Forelimb muscle (tissue), 1 donor: ENCODE measurements around the gene PRODH2. TPM values are rescaled to one million over a fixed set of nuclear protein-coding genes. Genes with fewer than 3 reads are reported as not detected.
"Not testable (repeated sequence)": the region's sequence is repeated elsewhere in the genome, so short reads cannot be mapped to it uniquely, and the experiment has no call there.

Experiments used
- DNase-seq: peaks from one replicate; pipeline ENCODE4 v3.0.0-alpha.2; 2013; ENCODE audit warnings: low read depth
- polyA plus RNA-seq: library from polyadenylated mRNA; unstranded; fragments of 120-200 nt; gene quantifications from one replicate; pipeline ENCODE4 v1.2.1, GENCODE V29; 2013; ENCODE audit not compliant: insufficient read length

The PRODH2 gene
- polyA plus RNA-seq, 1 donor: not detected

DNA sequence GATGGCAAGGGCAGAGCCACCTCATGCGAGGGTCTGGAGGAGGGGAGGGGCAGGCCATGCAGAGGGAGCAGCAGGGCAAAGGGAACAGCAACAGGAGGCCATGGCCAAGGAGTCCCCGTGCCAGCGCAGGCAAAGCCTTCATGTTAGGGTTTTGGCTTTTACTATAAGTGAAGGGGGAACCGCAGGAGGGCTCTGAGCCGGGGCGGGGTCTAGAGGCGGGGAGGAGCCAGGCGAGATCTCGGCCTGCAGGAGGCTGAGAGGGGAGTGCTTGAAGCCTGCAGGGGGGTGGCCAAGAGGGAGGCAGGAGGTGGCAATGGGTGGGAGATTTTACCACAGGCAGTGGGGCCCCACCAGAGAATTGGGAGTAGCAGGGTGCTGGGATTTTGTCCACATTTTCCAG, 31.0 kb downstream of the PRODH2 start:
- no peak for DNase-seq

- DNase-seq: no peak
Observed at GRCh38 chr19:35780717-35781116, 31.9 kb downstream of the PRODH2 start.

DNA sequence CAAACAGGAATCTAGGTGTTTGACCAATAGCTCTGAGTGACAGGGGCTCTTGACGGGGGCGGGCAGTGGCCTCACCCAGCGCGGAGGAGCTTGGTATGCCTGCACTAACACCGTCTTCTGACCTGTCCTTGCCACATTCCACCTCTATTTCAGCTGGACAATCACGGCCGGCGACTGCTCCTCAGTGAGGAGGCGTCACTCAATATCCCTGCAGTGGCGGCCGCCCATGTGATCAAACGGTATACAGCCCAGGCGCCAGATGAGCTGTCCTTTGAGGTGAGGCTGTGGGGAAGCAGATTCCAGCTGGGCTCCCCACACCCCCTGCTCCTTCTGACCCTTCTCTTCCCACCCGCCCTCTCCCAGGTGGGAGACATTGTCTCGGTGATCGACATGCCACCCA, 32.6 kb downstream of the PRODH2 start:
- no peak for DNase-seq

DNA sequence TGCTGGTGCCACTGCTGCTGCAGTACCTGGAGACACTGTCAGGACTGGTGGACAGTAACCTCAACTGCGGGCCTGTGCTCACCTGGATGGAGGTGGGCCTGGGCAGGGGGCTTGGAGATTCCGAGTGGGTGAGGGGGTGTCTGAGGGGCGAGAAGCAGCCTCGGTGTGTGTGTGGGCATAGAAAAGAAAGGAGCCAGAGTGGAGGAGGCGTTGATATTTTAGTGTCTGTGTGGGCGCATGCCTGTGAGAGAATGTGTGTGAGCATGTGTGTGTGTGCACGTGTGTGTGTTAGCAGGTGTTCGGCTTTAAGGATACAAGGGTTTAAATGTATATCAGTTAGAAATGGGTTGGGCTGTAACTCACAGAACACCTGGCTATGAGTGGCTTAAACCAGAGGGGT, 33.6 kb downstream of the PRODH2 start:
- no peak for DNase-seq

DNA sequence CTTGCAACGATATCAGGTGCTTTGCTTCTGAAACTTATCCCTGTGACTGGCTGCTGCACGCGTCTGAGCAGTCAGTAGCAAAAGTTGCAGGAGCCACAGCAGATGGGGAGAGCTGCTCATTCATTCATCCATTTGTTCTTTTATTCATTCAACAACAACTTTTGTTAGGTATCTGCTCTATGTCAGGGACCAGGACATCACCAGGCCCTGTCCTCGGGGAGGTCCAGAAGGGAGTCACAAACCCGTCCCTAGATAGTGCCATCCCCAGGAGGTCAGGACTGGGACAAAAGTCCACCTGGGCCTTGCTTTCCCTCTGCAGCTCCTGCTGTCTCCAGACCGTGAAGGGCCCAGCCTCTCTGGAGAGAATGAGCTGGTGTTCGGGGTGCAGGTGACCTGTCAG, 34.7 kb downstream of the PRODH2 start:
- no peak for DNase-seq

GRCh38 chr19:35777086-35777841, 35.4 kb downstream of the PRODH2 start:
- no peak for DNase-seq

DNA sequence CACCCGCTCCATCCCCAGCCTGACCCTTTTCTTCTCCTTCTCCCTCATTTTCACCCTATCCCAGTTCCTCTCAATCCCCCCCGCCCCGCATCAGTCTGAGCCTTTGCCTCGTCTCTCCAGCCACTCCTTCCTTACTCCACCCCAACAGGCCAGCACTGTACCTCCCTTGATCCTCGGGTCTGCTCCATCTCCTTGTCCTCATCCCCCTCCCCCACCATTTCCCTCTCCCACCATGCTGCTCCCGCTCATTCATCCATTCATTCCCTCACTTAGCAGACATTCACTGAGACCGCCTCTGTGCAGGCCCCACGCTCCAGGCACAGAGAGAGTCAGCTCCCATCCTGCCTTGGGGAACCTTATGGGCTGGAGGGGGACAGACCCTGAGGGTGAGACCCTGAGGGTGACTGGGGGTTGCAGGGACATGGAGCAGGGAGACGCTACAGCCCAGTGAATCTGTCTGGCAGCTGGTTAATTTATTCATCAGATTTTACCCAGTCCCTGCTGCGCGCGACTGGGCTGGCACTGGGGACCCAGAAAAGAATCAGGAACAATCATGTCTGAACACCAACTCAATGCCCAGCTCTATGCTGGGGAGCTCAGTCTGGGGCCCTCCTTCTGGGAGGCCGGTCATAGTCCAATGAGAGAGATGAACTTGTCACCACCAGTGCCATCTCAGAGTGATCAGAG, 36.4 kb downstream of the PRODH2 start:
- no peak for DNase-seq

DNA sequence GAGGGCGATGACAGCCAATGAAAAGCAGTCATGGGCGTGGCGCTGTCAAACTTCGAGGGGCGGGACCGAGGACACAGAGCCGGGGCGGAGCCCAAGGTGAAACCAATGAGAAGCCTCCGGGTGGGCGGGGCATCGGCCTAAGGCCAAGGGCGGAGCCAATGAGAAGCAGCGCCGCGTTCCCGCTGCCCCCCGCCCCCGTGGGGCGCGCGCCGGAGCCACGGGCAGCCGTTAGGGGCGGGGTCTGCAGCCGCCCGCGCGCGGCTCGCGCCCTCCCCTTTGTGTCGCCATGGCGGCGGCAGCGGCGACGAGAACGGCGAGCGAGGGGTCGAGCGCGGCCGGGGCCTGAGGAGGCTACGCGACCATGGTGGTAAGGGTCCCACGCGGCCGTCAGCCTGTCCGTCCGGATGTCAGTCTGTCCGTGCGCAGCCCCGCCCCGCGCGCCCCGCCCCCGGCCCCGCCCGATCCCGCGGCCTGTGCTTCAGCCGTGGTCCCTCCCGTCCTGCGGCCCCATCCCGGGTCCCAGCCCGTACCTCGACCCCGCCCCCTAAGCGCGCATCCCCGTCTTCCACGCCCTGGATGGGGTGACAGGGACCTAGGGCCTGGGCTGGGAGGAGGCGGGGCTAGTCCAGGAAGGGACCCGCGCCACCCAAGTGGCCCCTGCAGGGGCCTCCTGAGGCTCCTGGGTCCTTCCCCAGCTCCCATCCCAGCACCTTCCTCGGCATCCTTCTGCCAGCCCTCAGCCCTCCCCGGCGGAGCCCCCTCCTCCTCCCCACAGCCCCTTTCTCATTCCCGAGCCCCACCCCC, 37.1 kb downstream of the PRODH2 start, which contains the start of gene ARHGAP33:
TSS of gene ARHGAP33 (plus strand) at position 267 of the 804 bp plus-strand sequence. CDS start at position 362, 95 bp downstream.
- DNase-seq: peak; percentile 88

DNA sequence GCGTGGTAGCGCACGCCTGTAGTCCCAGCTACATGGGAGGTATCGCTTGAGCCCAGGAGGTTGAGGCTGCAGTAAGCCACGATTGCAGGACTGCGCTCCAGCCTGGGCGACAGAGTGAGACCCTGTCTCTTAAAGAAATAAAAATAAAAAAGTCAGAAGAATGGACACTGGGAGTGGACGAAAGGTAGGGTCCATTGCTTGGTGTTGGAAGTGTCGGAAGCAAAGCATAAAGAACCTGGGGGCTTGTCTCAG, 37.7 kb downstream of the PRODH2 start:
- no peak for DNase-seq

DNA sequence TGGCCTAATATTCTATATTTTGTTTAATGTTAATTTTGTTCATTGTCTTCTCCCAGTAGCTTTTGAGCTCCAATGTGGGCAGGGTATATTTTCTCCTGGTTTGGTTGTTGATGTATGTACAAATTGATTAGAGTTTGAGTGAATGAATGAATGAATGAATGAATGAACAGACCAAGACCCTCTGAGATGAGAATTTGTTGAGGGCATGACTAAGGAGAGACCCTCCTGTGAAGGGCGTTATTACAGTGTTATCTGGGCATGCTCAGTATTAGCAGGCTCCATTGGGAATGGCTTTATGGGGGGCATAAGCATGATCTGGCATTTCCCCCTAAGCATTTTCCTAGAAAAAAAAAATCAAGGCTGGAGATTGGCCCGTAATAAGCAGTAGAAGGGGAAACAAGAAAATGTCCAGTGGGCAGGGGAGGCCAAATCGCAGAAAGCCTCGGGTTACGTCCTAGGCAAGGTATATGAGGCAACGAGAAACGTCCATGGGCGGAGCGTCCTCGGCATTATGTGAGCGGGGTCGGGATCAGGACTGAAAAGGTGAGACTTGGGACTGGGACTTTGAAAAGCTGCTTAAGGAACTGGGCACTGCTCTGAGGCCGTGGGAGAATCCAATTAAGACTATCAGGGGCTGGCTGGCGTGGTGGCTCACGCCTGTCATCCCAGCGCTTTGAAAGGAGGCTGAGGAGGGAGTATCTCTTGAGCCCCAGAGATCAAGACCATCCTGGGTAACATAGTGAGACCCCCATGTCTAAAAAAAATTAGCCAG, 38.2 kb downstream of the PRODH2 start:
- DNase-seq: no peak

- no peak for DNase-seq
Observed at GRCh38 chr19:35773020-35773806, 39.4 kb downstream of the PRODH2 start.

GRCh38 chr19:35772362-35772761, 40.3 kb downstream of the PRODH2 start:
- not testable (repeated sequence) for DNase-seq

GRCh38 chr19:35768082-35768421, 44.6 kb downstream of the PRODH2 start:
- DNase-seq: no peak

- no peak for DNase-seq
Observed at GRCh38 chr19:35767288-35768081, 45.2 kb downstream of the PRODH2 start.

GRCh38 chr19:35766571-35767104, 46.0 kb downstream of the PRODH2 start:
- DNase-seq: no peak

DNA sequence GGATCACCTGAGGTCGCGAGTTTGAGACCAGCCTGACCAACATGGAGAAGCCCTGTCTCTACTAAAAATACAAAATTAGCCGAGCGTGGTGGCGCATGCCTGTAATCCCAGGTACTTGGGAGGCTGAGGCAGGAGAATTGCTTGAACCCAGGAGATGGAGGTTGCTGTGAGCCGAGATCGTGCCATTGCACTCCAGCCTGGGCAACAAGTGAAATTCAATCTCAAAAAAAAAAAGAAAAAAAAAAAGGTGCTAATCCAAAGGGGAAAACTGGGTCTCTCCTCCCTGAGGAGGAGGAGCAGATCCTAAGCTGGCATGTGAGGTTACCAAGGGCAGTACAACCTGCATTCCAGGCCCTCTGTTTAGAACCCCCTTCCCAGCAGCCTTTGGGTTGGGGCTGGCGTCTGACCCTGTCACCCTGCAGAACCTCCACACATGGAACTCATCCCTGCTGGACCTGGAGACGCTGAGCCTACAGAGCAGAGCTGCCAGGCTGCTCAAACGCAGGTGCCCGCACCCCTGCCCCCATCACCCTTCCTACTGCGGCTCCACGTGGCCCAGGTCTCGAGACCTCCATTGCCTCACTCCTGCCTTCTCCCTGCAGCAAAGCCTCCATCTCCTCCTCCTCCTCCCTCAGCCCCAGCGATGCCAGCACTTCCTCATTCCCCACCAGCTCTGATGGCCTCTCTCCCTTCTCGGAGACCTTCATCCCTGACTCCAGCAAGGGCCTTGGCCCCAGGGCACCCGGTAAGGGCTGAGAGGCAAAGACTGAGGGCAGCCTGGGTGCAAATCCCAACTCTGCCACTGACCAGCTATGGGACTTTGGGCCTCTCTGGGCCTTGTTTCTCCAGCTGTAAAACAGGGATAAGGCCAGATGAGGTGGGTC, 48.0 kb downstream of the PRODH2 start:
- DNase-seq: no peak

DNA sequence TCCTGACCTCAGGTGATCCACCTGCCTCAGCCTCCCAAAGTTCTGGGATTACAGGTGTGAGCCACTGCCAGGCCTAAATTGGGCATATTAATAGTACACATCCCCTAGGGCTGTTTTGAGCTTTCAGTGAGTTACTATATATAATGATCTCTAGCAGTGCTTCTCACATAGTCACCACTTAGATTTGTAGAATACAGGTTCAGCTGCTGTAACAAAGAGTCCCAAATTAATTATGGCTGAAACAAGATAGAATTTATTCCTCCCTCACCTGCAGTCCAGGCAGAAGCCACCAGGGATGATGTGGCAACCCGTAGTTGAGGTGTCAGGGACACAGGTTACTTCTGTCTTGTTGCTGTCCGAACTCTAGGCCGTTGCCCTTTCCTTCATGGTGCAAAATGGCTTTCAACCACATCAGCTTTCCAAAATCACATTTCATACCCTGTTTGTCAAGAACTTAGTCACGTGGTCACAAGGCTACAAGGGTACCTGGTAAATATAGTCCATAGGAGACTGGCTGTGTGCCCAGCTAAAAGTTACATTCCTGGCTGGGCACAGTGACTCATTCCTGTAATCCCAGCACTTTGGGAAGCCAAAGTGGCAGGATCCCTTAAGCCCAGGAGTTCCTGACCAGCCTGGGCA, 51.8 kb downstream of the PRODH2 start:
- no peak for DNase-seq

DNA sequence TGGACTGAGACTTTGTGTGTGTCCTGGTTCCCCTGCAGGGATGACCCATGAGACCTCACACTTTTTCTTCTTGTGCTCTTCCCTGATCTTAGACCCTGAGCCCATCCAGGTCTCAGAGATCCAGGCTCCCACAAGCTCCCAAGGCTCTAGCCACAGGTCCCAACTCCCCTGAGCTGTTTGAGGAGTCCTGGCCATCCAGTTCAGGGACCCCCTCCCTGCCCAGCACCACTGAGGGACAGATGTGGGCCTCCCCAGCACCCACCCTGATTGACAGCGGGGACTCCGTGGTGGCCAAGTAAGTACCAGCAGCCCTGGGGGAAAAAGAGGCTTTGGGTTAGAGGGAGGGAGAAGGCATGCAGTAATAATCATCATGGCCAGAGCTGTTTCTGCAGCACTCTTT, 52.9 kb downstream of the PRODH2 start:
- no peak for DNase-seq
